ENCODE data around the gene DHRS3.

DNA sequence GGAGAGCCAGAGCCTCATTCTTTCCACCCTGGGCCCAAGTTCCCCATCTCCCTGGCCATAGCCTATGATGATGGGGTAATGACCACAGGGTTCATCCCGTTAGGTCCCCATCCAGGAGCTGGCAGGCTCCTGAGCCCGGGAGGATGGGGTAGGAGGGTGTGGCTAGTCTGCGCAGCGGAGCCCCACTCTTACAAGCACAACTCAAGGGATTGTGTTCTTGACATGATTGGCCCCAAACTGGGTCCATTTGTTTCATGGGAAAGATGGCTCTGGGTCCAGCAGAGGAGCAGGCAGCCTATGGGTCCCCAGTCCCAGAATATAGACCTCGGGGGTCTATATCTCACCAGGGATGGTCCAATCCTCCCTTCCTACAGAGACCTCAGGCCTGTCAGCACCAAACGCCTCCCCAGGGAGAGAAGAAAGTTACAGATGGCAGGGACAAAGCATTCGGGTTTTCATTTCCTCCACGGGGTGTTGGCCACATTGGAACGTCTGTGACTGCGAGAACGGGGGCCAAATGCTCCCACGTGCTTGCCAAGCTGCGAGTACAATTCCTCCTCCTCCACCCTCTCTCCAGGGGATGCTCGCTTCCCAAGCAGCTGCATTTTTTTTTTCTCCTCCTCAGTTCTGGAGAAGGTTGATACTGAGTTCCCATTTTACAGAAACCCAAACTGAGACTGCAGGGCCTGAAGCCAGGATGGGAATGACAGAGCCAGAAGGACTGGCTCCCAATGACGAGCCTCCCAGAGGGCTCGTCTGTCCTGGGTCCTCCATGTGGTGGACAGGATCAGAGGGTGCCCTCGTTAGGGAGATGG lies 71.0 kb downstream of the DHRS3 start:
- TF ChIP-seq, protein P1, sequence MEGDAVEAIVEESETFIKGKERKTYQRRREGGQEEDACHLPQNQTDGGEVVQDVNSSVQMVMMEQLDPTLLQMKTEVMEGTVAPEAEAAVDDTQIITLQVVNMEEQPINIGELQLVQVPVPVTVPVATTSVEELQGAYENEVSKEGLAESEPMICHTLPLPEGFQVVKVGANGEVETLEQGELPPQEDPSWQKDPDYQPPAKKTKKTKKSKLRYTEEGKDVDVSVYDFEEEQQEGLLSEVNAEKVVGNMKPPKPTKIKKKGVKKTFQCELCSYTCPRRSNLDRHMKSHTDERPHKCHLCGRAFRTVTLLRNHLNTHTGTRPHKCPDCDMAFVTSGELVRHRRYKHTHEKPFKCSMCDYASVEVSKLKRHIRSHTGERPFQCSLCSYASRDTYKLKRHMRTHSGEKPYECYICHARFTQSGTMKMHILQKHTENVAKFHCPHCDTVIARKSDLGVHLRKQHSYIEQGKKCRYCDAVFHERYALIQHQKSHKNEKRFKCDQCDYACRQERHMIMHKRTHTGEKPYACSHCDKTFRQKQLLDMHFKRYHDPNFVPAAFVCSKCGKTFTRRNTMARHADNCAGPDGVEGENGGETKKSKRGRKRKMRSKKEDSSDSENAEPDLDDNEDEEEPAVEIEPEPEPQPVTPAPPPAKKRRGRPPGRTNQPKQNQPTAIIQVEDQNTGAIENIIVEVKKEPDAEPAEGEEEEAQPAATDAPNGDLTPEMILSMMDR (IDR thresholded peaks at IDR 0.05) = no peak
- TF ChIP-seq RFX5 (IDR thresholded peaks at IDR 0.05; ENCODE audit: low read length) (no peak), GABPA (IDR thresholded peaks at IDR 0.05; ENCODE audit: low read depth) (no peak), JUND (IDR thresholded peaks at IDR 0.05) (no peak)
- TF ChIP-seq, protein P2, sequence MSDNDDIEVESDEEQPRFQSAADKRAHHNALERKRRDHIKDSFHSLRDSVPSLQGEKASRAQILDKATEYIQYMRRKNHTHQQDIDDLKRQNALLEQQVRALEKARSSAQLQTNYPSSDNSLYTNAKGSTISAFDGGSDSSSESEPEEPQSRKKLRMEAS (IDR thresholded peaks at IDR 0.05; ENCODE audit: low read depth) = no peak
